Spleen (tissue), 7 donors: ENCODE measurements around the gene TTC3.
"Not testable (repeated sequence)": the region's sequence is repeated elsewhere in the genome, so short reads cannot be mapped to it uniquely, and the experiment has no call there.

Source experiments
- POLR2A ChIP-seq, 3 donors: fragments of 450-650 bp; IDR thresholded peaks; one replicate each; pipeline ENCODE4 v1.5.1; 2017; ENCODE audit warnings: antibody characterized with exemption in 3 of 3, mild to moderate bottlenecking in 1 of 3
- TF ChIP-seq, protein P1 (sequence below), 11 experiments: fragments of 200-600 bp in 7 of 11; fragments of 450-650 bp in 4 of 11; sonication (generic) in 4 of 11; IDR thresholded peaks in 8 of 11; conservative IDR thresholded peaks in 3 of 11; 1 replicate in 7 of 11; 2 replicates in 4 of 11; pipeline versions ENCODE4 v1.4.0 to v1.8.0; 2016 to 2021; ENCODE audit warnings: antibody characterized with exemption in 11 of 11, inconsistent platforms in 4 of 11, mild to moderate bottlenecking in 1 of 11
- donor health status: DM: no; HTN: no; CAD: no; lungs with moderate emphysema.
- donor health status: DM: no; HTN: no; CAD: no.
- donor health status: DM: no; HTN: no; CAD: no.

- not testable (repeated sequence) for TF ChIP-seq POLR2A (IDR thresholded peaks at IDR 0.05)
- TF ChIP-seq, protein P1, sequence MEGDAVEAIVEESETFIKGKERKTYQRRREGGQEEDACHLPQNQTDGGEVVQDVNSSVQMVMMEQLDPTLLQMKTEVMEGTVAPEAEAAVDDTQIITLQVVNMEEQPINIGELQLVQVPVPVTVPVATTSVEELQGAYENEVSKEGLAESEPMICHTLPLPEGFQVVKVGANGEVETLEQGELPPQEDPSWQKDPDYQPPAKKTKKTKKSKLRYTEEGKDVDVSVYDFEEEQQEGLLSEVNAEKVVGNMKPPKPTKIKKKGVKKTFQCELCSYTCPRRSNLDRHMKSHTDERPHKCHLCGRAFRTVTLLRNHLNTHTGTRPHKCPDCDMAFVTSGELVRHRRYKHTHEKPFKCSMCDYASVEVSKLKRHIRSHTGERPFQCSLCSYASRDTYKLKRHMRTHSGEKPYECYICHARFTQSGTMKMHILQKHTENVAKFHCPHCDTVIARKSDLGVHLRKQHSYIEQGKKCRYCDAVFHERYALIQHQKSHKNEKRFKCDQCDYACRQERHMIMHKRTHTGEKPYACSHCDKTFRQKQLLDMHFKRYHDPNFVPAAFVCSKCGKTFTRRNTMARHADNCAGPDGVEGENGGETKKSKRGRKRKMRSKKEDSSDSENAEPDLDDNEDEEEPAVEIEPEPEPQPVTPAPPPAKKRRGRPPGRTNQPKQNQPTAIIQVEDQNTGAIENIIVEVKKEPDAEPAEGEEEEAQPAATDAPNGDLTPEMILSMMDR (IDR thresholded peaks at IDR 0.05 in 8 of 11, conservative IDR thresholded peaks at IDR 0.05 in 3 of 11) = not testable (repeated sequence)
Observed at GRCh38 chr21:37222248-37222647, 149.2 kb downstream of the TTC3 start.
